ENCODE results near the gene CASP9.
A peak's percentile ranks its signal among the peaks of the same experiment; 100 is the strongest.
"Not testable (repeated sequence)": the region's sequence is repeated elsewhere in the genome, so short reads cannot be mapped to it uniquely, and the experiment has no call there.

The CASP9 gene

GRCh38 chr1:15501208-15502032 lies 22.6 kb downstream of the CASP9 start:
- DNase-seq (ENCODE audit: low read depth in 2 of 3, low spot score in 2 of 3) = peak; percentile 14 to 37 (median 31)

DNA sequence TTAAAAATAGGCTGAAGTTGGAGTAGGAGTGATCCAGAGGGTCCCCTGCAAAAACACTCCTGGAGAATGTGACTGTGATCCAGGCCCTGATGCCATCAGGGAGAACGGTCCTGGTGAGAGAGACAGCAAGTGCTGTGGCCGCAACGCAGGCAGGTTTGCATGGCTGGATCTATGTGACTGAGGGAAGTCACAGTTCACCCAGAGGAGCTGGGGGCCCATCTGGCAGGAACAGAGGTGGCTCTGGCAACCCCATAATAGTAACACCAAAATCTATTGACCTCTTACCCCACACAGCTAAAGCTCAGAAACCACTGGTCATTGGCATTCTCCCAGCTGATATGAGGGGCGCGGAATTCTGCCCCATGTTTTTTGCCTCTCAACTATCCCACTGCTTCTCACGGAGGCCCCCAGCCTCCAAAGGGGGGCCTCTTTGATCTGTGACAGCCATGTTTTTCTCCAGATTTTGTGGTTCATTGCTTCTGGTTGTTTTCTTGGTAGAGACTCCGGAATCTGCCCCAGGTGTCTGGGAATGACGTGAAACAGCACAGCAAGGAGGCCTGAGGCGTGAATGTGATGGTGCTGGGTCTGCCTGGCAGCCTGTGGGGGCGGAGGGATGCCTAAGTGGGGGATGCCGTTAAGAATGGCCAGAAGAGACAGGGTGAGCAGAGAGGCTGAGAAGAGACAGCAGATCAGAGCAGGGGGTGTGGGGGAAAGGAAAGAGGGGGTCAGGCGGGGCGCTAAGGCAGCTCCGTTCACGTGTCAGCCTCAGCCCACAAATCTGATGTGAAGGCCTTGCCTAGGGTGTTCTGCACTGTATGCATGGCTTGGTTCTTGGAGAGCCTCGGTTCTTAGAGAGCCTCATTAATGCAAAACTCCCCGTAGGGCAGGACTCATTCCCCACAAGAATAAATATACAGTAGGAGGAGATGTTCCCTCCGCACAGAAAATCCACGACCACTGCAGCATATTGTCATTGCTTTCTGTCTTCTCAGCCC lies 23.5 kb downstream of the CASP9 start:
- DNase-seq (ENCODE audit: low read depth in 2 of 3, low spot score in 2 of 3) = no peak

- DNase-seq (ENCODE audit: low read depth in 2 of 3, low spot score in 2 of 3) = no peak
Measured at GRCh38 chr1:15493869-15494390, 30.1 kb downstream of the CASP9 start.

GRCh38 chr1:15492596-15492995 lies 31.4 kb downstream of the CASP9 start:
- DNase-seq (ENCODE audit: low read depth in 2 of 3, low spot score in 2 of 3) = no peak

GRCh38 chr1:15491010-15491409 lies 33.0 kb downstream of the CASP9 start:
- not testable (repeated sequence) for DNase-seq (ENCODE audit: low read depth in 2 of 3, low spot score in 2 of 3)

DNA sequence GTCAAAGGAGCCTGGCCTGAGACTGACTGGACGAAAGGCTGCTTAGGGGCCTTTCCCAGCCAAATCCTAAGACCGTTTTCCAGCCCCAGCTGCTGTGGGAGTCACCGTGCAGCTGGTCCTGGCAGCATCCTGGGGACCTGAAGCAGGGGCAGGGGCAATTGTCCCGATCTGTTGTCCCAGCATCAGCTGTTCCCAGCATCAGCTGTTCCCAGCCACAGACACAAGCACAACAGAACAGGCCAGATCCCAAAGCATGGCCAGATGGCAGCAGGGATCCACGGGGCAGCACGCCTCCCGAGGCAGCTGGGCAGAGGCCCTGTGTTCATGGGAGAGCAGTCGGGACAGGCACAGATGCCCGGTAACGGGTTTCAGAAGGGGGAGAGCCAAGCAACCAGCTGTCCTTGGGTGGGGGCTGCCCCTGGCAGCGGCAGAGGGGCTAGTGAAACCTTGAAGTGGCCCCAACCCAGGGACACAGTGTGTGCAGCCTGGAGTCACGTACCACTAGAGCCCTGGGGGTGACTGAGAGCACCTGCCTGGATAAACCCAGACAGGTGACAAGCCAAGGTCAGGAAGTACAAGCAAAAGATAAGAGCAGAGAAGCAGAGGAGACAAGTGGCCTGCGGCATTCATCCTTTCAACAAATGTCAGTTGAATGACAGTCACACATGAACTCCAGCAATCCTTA lies 34.8 kb downstream of the CASP9 start:
- DNase-seq (ENCODE audit: low read depth in 2 of 3, low spot score in 2 of 3) = no peak

DNA sequence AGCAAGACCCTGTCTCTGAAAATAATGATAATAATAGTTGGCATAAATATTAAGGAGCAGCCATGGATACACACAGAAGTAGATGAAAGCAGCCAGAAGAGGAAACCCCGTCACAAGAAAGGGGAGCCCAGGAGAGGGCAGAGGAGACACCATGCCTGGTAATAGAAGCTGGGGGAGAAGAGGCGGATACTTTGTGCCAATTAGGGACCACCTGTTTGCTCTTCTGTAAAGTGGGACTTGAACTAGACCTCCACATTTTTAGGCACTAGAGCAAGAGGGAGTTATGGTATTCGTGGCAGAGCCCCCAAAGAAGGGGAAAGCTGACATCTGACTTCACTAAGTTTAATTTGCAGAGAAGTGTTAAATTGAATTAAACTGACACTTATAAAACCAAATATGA lies 35.6 kb downstream of the CASP9 start:
- DNase-seq (ENCODE audit: low read depth in 2 of 3, low spot score in 2 of 3) = no peak

DNA sequence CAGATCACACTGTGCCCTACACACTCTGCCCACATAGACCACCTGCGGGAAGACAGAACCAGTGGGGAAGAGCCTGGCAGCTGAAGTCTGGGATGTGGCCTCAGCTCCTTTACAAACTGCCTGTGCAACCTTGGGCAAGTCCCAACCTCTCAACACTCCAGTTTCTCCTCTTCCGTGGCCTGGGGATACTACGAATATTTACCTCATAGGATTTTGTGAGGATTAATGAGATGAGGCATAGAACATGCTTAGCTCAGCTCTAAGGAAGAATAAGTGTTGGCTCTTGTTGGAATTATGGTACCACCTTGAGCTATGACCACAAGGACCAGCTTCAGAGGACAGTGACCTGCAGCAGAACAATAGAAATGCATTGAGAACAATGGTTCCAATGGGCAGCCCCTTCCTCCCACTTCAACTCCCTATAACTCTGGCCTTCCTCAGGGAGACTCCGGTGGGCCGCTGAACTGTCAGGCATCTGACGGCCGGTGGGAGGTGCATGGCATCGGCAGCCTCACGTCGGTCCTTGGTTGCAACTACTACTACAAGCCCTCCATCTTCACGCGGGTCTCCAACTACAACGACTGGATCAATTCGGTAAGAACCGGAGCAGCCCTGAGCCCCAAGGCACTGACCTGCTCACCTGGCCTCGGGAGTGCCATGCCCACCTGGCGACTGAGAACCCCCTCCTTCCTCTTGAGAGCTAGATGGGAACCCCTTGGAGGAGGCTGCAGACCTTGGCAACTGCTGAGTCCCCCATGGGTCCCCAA lies 37.0 kb downstream of the CASP9 start:
- not testable (repeated sequence) for DNase-seq (ENCODE audit: low read depth in 2 of 3, low spot score in 2 of 3)

DNA sequence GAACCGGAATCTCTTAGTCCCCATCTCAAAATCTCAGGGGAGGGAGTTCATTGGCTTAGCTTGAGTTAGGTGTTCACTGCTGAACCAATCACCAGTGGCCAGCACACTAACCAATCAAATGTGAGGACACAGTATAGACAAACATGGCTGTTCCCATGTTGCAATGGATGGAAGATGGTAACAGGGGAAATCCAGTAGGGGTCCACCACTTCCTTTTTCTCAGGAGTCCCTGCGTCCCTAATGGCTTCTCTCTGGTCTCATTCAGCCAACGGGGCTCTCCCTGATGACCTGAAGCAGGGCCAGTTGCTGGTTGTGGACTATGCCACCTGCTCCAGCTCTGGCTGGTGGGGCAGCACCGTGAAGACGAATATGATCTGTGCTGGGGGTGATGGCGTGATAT lies 38.4 kb downstream of the CASP9 start:
- DNase-seq (ENCODE audit: low read depth in 2 of 3, low spot score in 2 of 3) = no peak

DNA sequence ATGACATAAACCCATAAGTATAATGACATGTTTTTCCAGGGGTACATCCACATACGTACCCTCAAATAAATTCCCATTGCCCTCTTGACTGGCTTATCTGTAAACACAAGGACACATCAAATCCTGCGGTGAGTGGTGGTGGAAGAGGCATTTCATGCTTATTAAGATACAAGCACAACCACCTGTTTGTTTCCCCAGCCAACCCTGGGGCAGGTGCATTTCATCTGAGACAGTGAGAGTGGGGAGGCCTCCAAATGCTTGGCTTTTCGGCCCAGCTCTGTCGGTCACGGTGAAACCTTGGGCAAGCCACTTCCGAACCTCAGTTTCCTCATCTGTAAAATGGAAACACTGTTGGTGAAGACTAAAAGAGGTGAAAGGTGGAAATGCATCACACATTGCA lies 39.6 kb downstream of the CASP9 start:
- not testable (repeated sequence) for DNase-seq (ENCODE audit: low read depth in 2 of 3, low spot score in 2 of 3)

GRCh38 chr1:15483971-15484370 lies 40.0 kb downstream of the CASP9 start:
- DNase-seq (ENCODE audit: low read depth in 2 of 3, low spot score in 2 of 3) = no peak

GRCh38 chr1:15482983-15483543 lies 41.0 kb downstream of the CASP9 start:
- not testable (repeated sequence) for DNase-seq (ENCODE audit: low read depth in 2 of 3, low spot score in 2 of 3)

GRCh38 chr1:15482455-15482854 lies 41.6 kb downstream of the CASP9 start:
- DNase-seq (ENCODE audit: low read depth in 2 of 3, low spot score in 2 of 3) = not testable (repeated sequence)

- DNase-seq (ENCODE audit: low read depth in 2 of 3, low spot score in 2 of 3) = no peak
Measured at GRCh38 chr1:15479654-15480347, 44.2 kb downstream of the CASP9 start.

DNA sequence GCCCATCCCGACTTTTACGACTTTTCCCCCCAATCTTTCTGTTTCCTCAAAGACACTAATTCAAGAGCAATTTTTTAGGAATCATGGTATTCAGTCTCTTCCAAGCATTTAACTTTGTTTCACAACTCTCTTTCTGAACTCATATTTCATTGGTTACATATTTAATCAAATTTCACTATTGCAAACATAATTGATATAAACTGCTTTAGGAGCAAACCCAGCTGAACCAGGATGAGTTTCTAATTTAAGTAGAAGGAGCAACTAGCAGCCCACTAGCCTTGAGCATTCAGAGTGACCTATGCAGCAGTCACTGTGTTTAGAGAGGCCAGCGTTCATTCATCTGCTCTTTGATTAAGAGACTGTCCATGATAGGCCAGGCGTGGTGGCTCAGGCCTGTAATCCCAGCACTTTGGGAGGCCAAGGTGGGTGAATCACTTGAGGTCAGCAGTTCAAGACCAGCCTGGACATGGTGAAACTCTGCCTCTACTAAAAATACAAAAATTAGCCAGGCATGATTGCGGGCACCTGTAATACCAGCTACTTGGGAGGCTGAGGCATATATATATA lies 46.3 kb downstream of the CASP9 start:
- DNase-seq (ENCODE audit: low read depth in 2 of 3, low spot score in 2 of 3) = no peak

DNA sequence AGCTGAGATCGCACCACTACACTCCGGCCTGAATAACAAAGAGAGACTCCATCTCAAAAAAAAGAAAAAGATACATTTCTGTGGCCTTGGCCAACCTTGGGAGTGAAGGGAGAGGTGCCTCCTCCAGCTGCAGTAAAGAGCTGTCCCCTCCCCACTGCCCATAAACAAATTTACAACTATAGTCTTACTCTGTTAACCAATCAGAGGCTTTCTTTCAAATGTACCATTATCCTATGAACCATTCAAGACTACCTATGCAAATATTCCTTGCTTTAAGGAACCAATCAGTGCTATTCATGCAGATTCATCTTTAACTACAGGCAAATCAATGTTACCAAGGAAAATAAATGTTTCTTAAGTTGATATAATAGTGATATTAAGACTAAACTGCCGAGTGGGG lies 47.1 kb downstream of the CASP9 start:
- no peak for DNase-seq (ENCODE audit: low read depth in 2 of 3, low spot score in 2 of 3)

- no peak for DNase-seq (ENCODE audit: low read depth in 2 of 3, low spot score in 2 of 3)
Measured at GRCh38 chr1:15475752-15476314, 48.2 kb downstream of the CASP9 start, which contains the start of gene CELA2B. Gene CELA2B, plus strand, starts transcription at chr1:15476104. Its CDS starts 22 bp downstream, at chr1:15476126.

DNA sequence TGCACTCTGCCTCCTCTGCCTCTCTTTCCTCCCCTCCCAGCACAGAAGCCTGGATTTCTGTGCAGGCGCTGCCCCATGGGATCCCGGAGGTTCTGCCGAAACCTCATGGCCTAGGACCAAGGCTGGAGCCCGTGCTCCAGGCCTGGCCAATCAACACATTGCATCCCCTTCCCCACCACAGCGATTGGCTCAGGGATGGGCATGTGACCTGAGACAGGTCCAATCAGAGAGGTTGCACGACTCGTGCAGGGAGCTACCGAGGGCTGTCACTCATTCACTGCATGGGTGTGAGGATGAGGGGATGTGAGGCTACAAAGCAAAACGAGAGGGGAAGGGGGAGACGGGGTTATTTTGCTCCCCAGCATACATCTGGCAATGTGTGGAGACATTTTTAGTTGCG lies 51.4 kb downstream of the CASP9 start:
- DNase-seq (ENCODE audit: low read depth in 2 of 3, low spot score in 2 of 3) = no peak

- not testable (repeated sequence) for DNase-seq (ENCODE audit: low read depth in 2 of 3, low spot score in 2 of 3)
Measured at GRCh38 chr1:15471723-15472122, 52.3 kb downstream of the CASP9 start.

Measured in activated CD8-positive, alpha-beta memory T cell treated with anti-CD3 and anti-CD28 coated beads for 48 hours (primary cell).